Effector memory CD4-positive, alpha-beta T cell (primary cell): Measurements from ENCODE around the gene CCNB3.

Experiments used
- DNase-seq, 3 donors: peaks; one replicate each; pipeline ENCODE4 v3.0.0-alpha.2; 2020
- H3K27ac ChIP-seq: 2 replicates; pipeline ENCODE4 v1.7.0; 2013; ENCODE audit warnings: mild to moderate bottlenecking, low read length, moderate library complexity; ENCODE audit not compliant: insufficient read depth, poor library complexity, severe bottlenecking
- H3K27me3 ChIP-seq: replicated peaks from 2 replicates; pipeline ENCODE4 v1.7.0; 2013; ENCODE audit warnings: mild to moderate bottlenecking, low read length; ENCODE audit not compliant: insufficient read depth, control insufficient read depth, poor library complexity, severe bottlenecking
- H3K36me3 ChIP-seq: 2 replicates; pipeline ENCODE4 v1.7.0; 2013; ENCODE audit warnings: mild to moderate bottlenecking, low read length, moderate library complexity; ENCODE audit not compliant: control insufficient read depth, insufficient read depth
- H3K4me1 ChIP-seq: 2 replicates; pipeline ENCODE4 v1.7.0; 2013; ENCODE audit warnings: low read length, mild to moderate bottlenecking; ENCODE audit not compliant: control insufficient read depth, insufficient read depth, poor library complexity, severe bottlenecking
- H3K4me3 ChIP-seq: 2 replicates; pipeline ENCODE4 v1.7.0; 2013; ENCODE audit warnings: low read length, low read depth, mild to moderate bottlenecking; ENCODE audit not compliant: insufficient read depth, poor library complexity, severe bottlenecking
- H3K9me3 ChIP-seq: 2 replicates; pipeline ENCODE4 v1.7.0; 2013; ENCODE audit warnings: mild to moderate bottlenecking, low read length, moderate library complexity; ENCODE audit not compliant: control insufficient read depth
- total RNA-seq, 3 donors: gene quantifications; one replicate each; lab custom pipeline; 2026; lab: John Stamatoyannopoulos, UW

The CCNB3 gene, protein sequence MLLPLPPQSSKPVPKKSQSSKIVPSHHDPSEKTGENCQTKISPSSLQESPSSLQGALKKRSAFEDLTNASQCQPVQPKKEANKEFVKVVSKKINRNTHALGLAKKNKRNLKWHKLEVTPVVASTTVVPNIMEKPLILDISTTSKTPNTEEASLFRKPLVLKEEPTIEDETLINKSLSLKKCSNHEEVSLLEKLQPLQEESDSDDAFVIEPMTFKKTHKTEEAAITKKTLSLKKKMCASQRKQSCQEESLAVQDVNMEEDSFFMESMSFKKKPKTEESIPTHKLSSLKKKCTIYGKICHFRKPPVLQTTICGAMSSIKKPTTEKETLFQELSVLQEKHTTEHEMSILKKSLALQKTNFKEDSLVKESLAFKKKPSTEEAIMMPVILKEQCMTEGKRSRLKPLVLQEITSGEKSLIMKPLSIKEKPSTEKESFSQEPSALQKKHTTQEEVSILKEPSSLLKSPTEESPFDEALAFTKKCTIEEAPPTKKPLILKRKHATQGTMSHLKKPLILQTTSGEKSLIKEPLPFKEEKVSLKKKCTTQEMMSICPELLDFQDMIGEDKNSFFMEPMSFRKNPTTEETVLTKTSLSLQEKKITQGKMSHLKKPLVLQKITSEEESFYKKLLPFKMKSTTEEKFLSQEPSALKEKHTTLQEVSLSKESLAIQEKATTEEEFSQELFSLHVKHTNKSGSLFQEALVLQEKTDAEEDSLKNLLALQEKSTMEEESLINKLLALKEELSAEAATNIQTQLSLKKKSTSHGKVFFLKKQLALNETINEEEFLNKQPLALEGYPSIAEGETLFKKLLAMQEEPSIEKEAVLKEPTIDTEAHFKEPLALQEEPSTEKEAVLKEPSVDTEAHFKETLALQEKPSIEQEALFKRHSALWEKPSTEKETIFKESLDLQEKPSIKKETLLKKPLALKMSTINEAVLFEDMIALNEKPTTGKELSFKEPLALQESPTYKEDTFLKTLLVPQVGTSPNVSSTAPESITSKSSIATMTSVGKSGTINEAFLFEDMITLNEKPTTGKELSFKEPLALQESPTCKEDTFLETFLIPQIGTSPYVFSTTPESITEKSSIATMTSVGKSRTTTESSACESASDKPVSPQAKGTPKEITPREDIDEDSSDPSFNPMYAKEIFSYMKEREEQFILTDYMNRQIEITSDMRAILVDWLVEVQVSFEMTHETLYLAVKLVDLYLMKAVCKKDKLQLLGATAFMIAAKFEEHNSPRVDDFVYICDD (N-terminal part only)
- 0.17 to 0.58 (median 0.52) reads per million in 3 donors for total RNA-seq

DNA sequence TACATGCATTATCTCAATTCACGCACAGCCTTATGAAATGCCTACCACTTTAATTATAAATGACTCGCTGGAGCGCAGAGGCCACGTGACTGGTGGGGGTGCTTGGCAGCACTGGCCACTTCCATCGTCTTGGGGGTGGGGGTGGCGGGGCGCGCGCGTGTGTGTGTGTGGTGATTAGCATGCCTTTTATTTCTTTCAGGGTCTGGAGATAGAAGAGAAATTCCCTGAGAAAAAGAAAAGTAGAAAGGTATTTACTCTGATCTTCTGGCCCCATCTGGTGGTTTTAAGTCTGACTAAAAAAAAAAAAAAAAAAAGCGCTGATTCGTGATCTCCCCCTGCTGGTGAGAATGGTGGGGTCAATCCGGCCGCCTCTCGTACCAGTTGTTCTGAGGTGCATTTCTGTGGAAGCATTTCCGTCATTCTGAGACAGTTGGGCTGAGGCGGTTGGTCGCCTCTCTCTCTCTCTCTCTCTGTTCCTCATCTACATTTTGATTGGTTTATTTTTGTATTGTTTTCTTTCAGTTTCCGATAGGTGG lies at the start of gene CCNB3:
Gene CCNB3 (plus strand): TSS at position 402 of the 536 bp plus-strand sequence. CDS start 80,399 bp downstream, outside the sequence.
- DNase-seq, result peak; percentile 40 to 62 (median 42)
- no peaks in the 10 kb centered on the region for H3K9me3 ChIP-seq
- no peaks in the 10 kb centered on the region for H3K36me3 ChIP-seq
- peak within 1 kb of the TSS; percentile 48 for H3K27ac ChIP-seq
- H3K27me3 ChIP-seq, result no peaks in the 10 kb centered on the region
- H3K4me3 ChIP-seq, result peak within 1 kb of the TSS; percentile 40
- no peaks in the 10 kb centered on the region for H3K4me1 ChIP-seq

DNA sequence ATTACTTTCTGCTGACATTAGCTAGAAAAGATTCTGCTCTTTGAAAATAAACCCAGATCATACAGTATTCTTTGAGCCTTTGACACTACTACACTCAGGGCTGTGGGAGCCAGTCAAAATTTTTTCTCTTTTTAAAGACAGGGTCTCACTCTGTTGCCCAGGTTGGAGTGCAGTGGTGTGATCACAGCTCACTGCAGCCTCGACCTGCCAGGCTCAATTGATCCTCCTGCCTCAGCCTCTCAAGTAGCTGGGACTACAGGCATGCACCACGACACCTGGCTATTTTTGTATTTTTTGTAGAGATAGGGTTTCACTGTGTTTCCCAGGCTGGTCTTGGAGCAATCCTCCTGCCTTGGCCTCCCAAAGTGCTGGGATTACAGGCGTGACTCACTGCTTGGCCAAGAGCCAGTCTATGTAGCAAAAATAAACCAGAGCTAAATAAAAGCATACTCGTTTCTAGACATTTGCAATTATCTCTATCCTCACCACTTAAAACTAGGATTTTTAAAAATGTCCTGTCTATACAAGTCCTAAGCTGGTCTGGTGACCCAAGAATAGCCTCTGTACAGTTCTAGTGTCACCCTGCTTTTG lies 46.9 kb upstream of the CCNB3 start:
- no peak overlapping the region for H3K4me3 ChIP-seq
- no peaks in the 10 kb centered on the region for H3K4me1 ChIP-seq
- H3K27me3 ChIP-seq, result peaks cover 7% of the 10 kb centered on the region
- no peaks in the 10 kb centered on the region for H3K9me3 ChIP-seq
- H3K36me3 ChIP-seq, result no peaks in the 10 kb centered on the region
- H3K27ac ChIP-seq, result no peak overlapping the region
- no peak for DNase-seq

DNA sequence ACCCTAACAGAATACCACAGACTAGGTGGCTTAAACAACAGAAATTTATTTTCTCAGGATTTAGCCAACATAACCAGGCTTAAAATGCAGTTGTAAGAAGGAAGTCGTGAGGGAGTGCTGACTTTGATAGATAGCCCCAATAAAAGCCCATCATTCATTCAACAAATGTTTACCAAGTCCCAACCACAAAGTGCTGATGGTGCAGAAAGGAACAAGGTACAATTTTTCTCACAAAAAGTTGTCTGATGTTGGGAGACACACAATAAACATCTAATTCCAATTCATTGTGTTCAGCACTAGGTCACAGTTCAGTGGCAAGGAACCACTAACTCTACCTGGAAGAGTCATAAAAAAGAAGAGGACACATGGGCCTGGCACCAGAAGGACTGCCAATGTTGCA lies 46.0 kb upstream of the CCNB3 start:
- H3K9me3 ChIP-seq, result no peaks in the 10 kb centered on the region
- no peaks in the 10 kb centered on the region for H3K36me3 ChIP-seq
- no peak overlapping the region for H3K4me3 ChIP-seq
- no peak for DNase-seq
- H3K4me1 ChIP-seq, result no peaks in the 10 kb centered on the region
- peaks cover 7% of the 10 kb centered on the region for H3K27me3 ChIP-seq
- no peak overlapping the region for H3K27ac ChIP-seq

DNA sequence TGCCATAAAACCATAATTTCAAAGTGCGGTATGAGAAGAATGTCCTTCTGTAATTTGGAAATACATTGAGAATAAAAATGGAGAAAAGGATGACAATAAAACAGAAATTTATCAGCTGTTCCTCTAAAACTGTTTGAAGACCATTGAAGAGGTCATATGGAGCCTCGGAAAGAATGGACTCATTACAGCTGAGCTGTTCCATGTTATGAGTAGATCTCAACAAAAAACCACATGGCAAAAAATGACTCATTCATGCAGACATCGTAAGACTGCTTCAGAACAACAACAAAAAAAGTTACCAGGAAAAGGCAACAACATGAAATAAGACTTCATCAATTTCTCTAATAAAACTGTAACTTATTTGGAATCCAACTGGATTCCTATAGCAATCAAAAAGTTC lies 43.4 kb upstream of the CCNB3 start:
- Histone ChIP-seq H3K27me3 (peaks cover 7% of the 10 kb centered on the region), H3K4me1 (no peaks in the 10 kb centered on the region), H3K4me3 (no peak overlapping the region), H3K36me3 (no peaks in the 10 kb centered on the region), H3K27ac (no peak overlapping the region), H3K9me3 (no peaks in the 10 kb centered on the region)
- DNase-seq, result no peak

DNA sequence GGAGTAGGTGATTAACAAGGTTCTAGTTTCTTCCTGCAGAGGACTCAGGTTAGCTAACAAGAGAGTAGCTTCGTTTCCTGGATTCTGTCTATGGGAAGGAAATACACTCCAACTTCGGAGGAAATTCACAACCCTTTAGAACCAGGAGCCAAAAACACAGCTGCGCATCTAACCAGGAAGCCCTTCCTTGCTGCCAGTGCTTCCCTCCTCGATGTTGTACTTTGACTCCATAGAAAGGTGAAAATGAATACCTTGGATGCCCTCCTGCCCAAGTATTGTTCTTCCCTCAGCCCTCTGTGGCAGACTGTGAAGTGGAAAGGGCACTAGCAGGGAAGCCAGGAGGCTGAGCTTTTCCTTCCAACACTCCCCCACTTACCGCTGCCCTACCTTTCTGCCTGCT lies 38.8 kb upstream of the CCNB3 start:
- H3K9me3 ChIP-seq, result no peaks in the 10 kb centered on the region
- H3K4me3 ChIP-seq, result no peak overlapping the region
- H3K27ac ChIP-seq, result no peak overlapping the region
- no peak for DNase-seq
- H3K36me3 ChIP-seq, result no peaks in the 10 kb centered on the region
- H3K27me3 ChIP-seq, result no peaks in the 10 kb centered on the region
- H3K4me1 ChIP-seq, result no peaks in the 10 kb centered on the region

DNA sequence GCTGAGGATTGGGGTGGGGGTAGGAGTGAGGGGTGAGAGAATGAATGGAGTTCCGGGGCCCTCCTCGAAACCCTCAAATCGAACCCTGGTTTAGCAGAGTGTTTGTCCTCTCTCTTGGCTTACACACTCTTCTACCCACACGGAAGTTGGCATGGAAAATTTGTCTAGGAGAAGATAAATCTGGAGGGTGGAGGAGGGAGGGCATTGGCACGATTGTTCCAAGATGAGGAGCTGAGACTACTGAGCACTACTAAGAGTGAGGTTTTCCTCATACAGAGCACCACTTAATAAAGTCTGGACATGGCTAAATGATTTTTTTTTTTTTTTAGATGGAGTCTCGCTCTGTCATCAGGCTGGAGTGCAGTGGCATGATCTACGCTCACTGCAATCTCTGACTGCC lies 37.2 kb upstream of the CCNB3 start:
- H3K4me1 ChIP-seq, result no peaks in the 10 kb centered on the region
- no peaks in the 10 kb centered on the region for H3K9me3 ChIP-seq
- no peak for DNase-seq
- no peak overlapping the region for H3K27ac ChIP-seq
- no peaks in the 10 kb centered on the region for H3K27me3 ChIP-seq
- no peak overlapping the region for H3K4me3 ChIP-seq
- H3K36me3 ChIP-seq, result no peaks in the 10 kb centered on the region

DNA sequence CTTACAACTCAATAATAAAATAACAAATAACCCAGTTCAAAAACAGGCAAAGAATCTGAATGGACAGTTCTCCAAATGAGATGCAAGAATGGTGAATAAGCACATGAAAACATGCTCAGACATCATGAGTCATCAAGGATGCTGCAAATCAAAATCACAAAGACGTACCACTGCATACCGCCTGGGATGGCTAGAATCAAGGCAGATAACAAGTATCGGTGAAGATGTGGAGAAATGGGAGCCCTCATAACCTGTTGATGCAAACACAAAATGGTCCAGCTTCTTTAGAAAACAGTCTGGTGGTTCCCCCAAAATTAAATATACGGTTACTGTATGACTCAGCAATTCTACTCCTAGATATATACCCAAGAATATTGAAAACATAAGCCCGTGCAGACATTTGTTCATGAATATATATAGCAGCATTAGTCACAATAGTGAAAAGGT lies 36.3 kb upstream of the CCNB3 start:
- Histone ChIP-seq H3K27ac (no peak overlapping the region), H3K36me3 (no peaks in the 10 kb centered on the region), H3K9me3 (no peaks in the 10 kb centered on the region), H3K27me3 (no peaks in the 10 kb centered on the region), H3K4me1 (no peaks in the 10 kb centered on the region), H3K4me3 (no peak overlapping the region)
- no peak for DNase-seq

DNA sequence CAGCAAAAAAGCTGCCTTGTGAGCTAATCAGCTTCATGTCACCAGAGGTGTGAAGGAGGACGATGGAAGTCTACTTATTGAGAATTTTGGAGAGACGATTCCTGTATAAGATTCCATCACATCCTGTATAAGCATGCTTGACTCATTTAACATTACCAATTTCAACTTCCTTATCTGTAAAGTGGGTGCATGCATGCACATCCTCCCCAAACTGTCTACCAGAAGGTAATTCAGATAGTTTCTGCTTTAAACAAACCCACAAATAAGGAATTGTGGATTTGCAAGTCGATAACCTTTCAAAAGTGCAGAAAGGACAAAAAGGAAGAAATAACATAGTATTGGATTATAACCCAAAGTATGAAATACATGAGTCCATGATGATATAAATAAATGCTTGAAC lies 34.8 kb upstream of the CCNB3 start:
- H3K4me3 ChIP-seq, result no peak overlapping the region

More for the DNA sequence above, 34.8 kb upstream of the CCNB3 start:
- no peaks in the 10 kb centered on the region for H3K27me3 ChIP-seq
- H3K4me1 ChIP-seq, result no peaks in the 10 kb centered on the region
- no peaks in the 10 kb centered on the region for H3K36me3 ChIP-seq
- no peak for DNase-seq
- H3K9me3 ChIP-seq, result no peaks in the 10 kb centered on the region
- H3K27ac ChIP-seq, result no peak overlapping the region
